Stromal cell of bone marrow (primary cell): ENCODE results near the gene ADRM1.
A peak's percentile ranks its signal among the peaks of the same experiment; 100 is the strongest.

Experiments
- DNase-seq: peaks from one replicate; pipeline ENCODE4 v3.0.0-alpha.2; 2012; ENCODE audit warnings: low read depth

The ADRM1 gene

DNA sequence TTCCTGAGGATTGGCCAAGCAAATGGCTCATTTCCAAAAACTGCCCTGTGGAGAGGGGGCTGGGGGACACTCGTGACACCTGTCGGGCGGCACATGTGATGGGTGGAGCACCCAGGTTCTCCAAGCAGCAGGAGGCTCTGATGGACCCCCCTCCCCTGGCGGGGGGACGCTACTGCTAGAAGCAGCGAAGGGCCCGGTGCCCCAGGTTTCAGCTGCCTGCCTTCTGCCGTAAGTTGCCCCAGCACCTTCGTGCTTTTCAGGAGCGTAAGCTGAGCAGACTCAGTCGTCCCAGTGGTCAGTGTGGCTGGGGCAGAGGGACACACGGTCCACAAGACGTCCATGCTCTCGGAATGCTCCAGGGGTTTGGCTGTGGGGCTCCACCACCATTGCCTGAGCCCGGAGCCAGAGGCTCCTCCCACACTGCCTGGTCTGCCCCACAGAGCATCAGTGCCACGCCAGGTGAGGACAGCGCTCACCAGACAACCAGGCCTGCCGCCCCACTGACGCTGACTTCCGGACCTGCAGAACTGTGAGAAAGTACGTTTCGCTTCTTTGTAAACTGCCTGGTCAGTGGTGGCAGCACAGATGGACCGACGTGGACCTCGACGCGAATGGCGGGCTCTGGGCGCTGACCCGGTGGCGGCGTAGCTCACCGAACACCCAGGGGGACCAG, 4.1 kb upstream of the ADRM1 start:
- DNase-seq: no peak

DNA sequence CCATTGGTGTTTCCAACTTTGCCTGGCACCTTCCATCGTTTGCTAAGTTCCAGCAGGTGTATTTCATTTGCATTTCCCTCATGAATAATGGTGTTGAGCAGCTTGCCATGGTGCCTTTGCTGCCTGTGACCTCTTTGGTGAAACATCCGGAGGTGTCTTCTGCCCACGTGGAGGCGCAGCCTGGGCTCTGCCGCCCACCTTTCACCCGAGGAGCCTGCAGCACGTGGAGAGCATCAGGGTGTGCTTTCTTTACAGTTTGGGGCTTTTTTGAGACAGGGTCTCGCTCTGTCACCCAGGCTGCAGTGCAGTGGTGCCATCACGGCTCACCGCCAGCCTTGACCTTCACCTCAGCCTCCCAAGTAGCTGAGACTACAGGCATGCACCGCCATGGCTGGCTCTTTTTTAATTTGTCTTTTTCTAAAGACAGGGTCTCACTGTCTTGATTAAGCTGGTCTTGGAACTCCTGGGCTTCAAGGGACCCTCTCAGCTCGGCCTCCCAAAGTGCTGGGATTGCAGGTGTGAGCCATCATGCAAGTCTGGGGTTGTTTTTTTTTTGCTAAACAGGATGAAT, 3.0 kb upstream of the ADRM1 start:
- no peak for DNase-seq

DNA sequence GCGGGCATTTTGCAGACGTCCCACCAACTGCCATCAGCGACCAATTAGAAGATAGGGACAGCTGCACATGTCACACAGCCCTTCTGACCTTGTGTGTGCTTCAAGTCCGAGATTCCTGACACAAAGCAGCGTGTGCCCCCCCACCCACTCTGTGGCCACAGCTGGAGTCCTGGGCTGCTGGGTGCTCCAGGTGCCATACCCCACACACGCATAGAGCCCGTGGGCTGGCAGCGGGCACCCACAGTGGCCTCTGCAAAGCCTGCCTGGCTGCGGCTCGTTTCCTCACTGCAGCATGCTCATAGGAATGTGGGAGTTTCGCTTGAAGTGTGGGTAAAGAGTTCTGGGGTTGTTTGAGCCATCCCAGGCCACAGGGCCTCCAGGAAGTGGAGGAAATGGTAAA, 2.5 kb upstream of the ADRM1 start:
- DNase-seq: no peak

DNA sequence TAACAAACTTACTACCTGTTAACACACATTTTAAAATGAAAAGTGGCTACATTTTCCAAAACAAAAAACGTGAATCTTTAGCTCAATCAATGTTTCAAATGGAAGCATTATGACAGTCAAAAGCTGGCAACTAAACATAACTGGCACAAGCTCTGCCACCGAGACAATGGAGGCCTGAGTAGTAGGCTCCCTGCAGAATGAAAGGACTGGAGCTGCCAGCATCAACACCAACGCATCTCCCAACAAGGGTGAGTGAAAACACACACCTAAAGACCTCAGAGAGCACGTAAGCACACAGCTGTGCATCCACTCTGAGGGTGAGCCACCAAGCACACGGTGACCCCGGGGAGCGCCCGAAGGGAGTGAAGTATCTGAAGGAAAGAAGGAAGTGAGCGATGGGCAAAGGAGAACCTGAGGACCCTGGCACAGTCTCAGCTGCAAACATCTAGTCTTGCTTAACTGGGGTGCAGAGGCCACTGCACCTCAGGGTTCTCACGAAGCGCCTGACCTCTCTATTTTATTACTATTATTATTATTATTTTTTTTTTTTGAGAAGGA, 1.6 kb upstream of the ADRM1 start:
- no peak for DNase-seq

DNA sequence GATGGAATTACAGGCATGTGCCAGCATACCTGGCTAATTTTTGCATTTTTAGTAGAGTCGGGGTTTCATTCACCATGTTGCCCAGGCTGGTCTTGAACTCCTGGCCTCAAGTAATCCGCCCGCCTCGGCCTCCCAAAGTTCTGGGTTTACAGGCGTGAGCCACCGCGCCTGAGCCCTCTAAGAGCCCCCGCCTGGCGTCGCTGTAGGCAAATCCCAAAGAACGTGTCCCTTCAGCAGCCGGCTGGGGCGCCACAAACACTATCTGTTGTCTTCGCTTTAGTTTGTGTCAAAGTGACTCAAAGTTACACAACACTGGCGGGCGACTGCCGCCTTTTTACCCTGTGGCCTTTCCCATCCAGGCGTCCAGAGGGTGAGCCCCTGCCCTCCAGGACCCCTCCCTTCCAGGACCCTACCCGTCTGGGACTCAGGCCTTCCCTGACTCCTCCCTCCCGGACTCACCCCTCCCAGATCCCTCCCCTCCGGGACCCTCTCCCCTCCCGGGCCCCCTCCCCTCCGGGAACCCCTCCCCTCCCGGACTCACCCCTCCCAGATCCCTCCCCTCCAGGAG, 940 bp upstream of the ADRM1 start:
- peak; percentile 91 for DNase-seq

DNA sequence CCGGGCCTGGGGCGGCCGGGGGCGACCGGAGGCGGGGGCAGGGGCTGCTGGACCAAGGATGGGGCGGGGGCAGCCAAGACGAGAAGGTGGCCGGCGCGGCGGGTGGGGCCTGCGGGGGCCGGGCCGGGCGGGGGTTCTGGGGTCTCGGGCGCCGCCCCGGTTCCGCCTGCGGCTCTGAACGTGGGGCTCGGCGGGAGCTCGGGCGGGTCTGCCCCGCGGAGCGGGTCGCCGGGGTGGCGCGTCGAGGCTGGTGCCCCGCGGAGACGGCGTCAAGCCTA, 204 bp downstream of the ADRM1 start:
- no peak for DNase-seq

DNA sequence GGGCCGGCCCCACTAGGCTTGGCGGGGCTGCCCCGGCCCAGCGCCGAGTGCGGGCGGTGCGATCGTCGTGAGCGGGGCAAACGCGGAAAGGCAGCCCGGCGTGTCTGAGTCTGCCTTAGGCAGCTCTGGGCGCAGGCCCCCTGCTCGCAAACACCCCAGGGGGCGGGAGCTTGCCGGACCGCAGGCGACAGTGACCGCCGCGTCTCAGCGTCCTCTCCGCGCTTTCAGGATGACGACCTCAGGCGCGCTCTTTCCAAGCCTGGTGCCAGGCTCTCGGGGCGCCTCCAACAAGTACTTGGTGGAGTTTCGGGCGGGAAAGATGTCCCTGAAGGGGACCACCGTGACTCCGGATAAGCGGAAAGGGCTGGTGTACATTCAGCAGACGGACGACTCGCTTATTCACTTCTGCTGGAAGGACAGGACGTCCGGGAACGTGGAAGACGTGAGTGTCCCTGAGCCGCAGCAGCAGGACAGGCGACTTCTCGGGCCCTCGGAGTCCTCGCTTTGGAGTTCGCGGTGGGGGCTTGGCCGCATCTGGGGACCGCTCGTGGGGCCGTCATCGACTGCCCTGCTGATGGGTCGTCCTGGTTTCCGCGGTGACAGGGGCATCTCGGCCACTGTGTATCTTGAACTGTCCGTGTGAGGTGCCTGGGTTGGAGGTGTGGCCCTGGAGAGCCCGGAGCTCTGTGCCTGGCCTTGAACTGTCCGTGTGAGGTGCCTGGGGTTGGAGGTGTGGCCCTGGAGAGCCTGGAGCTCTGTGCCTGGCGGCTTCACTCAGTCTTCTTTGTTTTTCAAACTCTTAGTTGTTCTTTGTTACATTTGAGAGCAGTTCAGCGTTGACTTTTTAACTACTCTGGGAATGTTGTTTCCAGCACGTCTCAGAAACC, 786 bp downstream of the ADRM1 start:
- DNase-seq: no peak

DNA sequence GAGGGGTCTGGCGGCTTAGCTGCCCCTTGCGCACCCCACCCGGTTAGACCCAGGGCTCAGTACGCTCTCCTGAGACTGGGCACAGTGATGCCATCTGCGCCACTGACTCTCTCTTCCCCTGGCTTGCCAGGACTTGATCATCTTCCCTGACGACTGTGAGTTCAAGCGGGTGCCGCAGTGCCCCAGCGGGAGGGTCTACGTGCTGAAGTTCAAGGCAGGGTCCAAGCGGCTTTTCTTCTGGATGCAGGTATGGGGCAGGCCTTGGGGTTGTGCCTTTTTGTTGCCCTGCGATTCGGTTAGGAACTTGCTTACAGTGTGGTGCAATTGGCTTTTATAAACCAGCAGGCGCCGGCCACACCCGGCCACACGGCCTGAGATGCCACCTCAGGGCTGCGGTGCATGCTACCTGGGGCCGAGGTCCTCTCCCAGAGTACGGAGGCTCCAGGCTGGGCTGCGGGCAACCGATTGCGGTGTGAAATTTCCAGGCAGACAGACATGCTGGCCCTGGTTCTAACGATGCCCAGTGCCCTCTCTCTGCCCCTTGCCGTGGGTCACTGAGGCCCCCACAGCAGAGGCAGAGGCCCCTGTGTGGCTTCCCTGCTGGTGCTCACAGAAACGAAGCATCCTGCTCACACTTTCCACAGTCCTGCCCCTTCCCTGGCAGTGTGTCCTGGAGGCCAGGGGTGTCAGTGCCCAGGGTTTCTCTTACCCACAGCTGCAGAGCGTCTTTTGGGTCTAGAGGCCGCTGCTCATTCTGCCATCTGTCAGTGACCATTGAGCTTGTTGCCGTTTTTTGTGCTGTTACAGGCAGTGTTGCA, 1.7 kb downstream of the ADRM1 start:
- no peak for DNase-seq

DNA sequence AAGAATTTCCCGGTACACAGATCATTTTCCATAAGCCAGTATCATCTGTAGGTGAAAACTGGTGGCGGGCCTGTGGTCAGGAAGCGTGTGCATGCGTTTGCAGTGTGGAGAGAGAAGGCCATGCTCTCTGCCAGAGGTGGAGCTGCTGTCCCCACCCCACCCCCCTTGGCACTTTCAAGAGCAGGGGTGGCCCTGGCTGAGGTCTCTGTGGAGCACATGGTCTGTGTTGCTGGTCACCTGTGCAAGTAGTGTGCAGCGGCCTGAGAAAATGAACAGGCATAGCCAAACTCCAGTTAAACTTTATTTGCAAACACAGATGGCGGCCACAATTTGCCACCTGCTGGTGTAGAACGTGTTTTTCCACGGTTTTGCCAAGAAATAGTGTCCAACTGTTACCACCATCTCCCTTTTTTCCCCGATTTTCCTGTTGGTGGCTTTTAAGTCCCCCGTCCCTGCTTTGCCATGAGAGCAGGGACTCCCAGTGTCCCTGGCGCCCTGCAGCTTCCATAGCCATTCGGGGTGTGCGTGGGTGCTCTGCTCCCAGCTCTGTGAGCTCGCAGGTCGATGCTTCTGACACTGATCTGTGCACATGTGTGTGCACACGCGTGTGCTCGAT, 2.5 kb downstream of the ADRM1 start:
- DNase-seq: no peak

DNA sequence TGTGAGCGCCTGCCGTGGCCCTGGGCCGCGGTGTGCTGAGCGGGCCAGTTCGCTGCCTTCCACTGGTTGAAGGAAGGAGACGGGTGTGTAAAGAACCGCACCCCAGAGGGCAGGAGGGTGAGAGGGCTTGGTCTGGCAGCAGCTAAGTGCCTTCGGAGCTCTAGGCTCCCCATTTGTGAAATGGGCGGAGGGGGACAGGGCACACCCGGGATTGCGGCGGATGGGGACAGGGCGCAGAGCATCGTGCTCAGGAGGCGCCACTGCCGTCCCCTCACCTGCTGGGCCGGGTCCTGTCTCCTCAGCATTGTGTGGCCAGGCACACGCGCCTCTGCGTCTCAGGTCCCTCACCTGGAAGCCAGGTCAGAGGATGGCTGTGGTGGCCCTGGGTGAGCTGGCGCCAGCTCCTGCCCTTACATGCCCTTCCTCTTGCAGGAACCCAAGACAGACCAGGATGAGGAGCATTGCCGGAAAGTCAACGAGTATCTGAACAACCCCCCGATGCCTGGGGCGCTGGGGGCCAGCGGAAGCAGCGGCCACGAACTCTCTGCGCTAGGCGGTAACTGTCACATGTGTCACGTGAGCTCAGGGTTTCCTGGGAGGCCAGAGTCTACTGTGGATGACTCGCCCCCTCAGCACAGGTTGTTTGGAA, 3.1 kb downstream of the ADRM1 start:
- DNase-seq: no peak

DNA sequence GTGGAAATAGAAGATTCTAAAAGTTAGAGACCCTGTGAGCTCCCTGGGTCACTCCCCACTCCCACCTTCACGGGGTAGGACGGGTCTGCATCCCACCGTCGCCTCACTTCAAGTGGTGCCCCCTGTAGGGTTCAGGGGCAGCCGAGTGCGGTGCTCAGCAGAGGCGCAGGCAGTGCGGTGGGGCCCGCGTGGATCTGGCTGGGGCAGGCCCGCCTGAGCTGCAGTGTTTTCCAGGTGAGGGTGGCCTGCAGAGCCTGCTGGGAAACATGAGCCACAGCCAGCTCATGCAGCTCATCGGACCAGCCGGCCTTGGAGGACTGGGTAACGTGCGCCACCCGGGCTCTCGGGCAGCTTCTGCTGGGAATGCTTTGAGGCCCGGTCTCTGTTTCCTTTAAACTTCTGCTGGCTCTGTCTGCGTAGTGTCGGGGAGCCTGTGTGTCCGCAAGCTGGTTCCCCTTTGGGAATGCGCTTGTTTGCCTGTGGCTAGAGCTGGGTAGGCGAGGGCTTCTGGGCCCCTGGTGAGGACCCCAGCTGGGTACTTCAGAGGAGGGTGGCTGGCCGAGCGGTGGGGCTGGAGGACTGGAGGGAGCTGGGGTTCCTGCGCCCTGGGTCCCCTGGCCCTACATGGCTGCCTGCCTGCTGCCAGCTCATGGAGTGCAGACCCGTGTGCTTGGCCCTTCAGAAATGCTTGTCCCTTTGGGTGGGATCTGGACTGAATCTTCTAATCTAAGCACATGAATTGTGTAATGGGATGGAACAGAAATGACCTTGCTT, 3.8 kb downstream of the ADRM1 start:
- DNase-seq: no peak

DNA sequence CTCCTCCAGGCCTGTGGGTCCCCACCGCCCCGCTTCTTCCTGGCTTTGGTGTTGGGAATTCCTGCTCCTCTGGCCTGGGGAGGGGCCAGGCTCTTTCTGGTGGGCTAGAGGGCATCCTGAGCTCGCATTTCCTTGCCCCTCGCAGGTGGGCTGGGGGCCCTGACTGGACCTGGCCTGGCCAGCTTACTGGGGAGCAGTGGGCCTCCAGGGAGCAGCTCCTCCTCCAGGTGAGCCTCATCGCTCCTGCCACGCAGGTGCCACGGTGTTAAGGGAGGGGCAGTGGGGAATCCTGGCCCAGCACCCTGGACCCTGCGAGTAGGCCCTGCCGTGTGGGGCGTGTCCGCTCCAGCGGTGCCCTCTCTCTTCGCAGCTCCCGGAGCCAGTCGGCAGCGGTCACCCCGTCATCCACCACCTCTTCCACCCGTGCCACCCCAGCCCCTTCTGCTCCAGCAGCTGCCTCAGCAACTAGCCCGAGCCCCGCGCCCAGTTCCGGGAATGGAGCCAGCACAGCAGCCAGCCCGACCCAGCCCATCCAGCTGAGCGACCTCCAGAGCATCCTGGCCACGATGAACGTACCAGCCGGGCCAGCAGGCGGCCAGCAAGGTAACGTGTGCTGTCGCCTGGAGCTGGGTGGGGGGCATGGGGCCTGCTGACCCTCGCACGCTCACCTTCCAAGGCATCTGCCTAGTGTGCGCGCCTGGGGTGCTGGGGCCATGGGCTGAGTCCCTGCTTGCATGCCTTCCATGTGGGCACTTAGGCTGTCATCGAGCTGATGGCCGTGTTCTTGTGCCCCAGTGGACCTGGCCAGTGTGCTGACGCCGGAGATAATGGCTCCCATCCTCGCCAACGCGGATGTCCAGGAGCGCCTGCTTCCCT, 4.7 kb downstream of the ADRM1 start:
- no peak for DNase-seq

DNA sequence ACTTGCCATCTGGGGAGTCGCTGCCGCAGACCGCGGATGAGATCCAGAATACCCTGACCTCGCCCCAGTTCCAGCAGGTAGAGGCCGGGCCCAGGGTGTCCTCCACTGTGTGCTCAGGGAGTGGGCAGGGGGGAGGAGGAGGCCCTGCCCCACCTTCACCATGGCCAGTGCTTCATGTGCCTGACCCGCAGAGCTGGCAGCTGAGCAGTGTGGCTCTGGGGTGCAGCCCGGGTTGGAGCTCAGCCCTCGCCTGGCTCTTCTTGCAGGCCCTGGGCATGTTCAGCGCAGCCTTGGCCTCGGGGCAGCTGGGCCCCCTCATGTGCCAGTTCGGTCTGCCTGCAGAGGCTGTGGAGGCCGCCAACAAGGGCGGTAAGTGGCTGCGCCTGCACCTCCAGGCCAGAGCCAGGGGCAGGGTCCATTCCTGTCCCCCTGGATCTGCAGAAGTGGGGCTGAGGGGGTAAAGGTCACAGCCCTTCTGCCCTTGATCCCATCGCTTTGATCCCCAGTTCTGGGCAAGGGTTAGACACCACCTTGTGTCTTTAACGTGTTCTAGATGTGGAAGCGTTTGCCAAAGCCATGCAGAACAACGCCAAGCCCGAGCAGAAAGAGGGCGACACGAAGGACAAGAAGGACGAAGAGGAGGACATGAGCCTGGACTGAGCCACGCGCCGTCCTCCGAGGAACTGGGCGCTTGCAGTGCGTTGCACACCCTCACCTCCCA, 5.5 kb downstream of the ADRM1 start:
- DNase-seq: no peak

DNA sequence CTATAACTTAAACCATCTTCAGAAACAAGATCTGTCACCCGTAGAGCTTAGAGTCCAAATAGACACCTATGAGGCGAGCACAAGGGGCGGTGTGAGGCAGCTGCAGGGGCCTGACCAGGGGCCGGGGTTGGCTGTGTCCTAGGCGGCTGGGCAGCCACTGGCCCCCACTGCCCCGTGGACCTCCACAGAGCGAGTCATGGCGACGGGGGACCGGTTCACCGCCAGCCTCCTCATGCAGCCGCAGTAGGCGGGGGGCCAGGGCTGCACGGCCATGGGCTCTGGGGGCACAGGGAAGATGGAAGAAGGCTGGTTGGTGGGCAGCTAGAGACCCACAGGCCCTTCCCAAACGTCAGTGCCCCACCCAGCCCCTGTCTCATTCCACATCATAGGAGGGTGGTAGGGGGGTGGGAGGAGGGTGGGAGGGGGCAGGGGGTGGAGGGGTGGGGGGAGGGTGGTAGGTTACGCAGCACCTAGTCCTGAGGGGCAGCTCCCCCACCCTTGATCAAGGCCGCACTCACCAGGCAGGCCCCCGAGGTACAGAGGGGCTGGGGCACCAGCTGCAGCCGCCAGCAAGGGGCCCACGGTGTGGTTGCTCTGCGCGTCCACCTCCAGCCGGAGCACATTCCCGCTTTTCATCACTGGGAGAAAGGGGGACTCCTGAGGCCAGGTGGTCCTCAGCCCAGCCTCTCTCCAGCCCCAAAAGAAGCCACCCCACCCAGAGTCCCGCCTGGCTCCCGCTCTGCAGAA, 6.6 kb downstream of the ADRM1 start:
- DNase-seq: no peak

DNA sequence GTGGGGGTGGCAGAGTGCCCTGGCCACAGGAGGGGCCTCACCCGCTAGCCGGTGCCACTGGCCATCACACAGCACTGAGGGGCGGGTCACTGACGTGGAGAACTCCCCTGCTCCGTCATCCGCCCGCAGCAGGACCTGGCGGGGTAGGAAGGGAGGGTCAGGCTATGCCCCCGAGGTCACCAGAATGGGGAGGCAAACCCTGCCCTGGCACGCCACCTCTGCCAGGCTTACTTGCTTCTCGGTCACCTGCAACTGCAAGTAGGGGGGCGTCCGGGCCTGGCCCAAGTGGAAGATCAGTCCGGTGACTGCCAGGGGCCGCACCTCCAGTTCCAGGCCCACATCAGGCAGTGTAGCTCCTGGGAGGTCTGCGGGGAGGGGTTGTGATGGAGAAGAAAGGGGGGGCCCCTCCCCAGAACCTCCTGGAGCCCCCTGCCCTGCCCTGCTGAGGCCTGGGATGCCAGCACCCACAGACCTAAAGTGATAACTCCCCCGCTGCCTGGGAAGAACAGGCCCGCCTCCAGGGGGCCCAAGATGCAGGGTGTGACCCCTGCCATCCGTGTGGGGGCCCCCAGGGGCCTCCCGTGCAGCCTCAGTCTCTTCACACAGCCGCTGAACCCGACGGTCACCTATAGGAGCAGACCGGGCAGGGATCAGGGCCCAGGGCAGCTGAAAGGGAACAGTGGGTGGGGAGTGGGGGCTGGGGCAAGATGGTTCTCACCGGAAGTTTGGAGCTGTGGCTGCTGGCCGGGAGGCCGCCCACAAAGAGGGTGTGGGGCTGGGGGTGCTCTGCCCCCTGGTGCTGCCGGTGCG, 7.4 kb downstream of the ADRM1 start:
- DNase-seq: no peak

DNA sequence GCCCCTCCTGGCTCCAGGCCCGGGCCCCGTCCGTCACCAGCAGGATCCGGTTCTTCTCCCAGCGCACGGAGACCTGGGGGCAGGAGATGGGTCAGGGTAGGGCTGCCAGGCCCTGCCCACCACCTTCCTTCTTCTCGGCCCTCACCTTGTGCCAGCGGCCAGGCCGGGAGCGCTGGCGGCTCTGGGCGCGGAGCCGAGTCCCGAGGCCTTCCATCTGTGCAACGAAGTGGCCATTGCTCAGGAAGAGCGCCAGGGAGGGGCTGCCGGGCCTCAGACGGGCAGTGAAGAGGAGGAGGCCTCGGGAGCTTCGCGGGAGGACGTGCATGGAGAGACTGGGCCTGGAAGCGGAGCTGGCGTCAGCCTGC, 7.9 kb downstream of the ADRM1 start:
- DNase-seq: no peak

DNA sequence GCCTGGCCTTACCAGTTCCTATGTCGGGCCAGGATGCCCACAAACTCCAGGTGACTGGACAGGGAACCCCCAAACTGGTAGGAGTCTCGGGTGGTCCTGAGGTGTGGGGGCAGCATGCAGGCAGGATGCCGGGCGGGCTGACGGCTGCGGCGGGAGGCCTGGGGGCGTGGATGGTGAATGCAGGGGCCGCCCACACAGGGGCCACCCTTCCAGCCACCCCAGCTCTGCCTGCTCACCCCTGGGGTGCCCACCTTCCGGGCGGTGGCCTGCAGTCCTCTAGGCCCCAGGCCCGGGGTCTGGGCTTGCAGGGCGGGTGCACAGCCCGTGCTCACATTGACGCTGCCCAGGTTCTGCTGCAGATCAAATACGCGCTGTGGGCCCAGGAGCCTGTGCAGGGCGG, 8.4 kb downstream of the ADRM1 start:
- DNase-seq: no peak
